Ishikawa (cell line): Measurements from ENCODE around the gene EEA1.

Source experiments
- CREB1 ChIP-seq: IDR thresholded peaks from 2 replicates; pipeline ENCODE4 v1.6.1; 2012; ENCODE audit warnings: low read depth
- TAF1 ChIP-seq: IDR thresholded peaks from 2 replicates; pipeline ENCODE4 v1.6.1; 2012; ENCODE audit warnings: low read depth, mild to moderate bottlenecking
- TEAD4 ChIP-seq: IDR thresholded peaks from 2 replicates; pipeline ENCODE4 v1.6.1; 2012
- USF1 ChIP-seq: IDR thresholded peaks from 2 replicates; pipeline ENCODE4 v1.6.1; 2012
- YY1 ChIP-seq: IDR thresholded peaks from 2 replicates; pipeline ENCODE4 v1.6.1; 2012; ENCODE audit warnings: low read depth

- TF ChIP-seq CREB1 (no peak), USF1 (no peak), TAF1 (no peak), TEAD4 (no peak), YY1 (no peak)
Observed at GRCh38 chr12:92876496-92876895, 52.6 kb downstream of the EEA1 start.
